HepG2 (cell line): Measurements from ENCODE around the gene FXN. TPM values are rescaled to one million over a fixed set of nuclear protein-coding genes. Genes with fewer than 3 reads are reported as not detected.

Experiments
- ATAC-seq: fragments of 200-7000 bp; cut with Tn5 transposase; 3 replicates; pipeline ENCODE4 v1.9.1; 2020; ENCODE audit warnings: mild to moderate bottlenecking, moderate library complexity
- BruUV-seq: library from RNA; stranded (reverse); fragments of 400-500 nt; replicated peaks from 2 replicates; lab custom pipeline; 2021; lab: Mats Ljungman, UMichigan
- CTCF ChIA-PET: fragments of 300-600 bp; formaldehyde crosslinking; extraction: SDS; loops from one replicate; lab custom pipeline; 2021; ENCODE audit warnings: low total read pairs, inconsistent platforms, low intra/inter-chr PET ratio; lab: Yijun Ruan, JAX
- POLR2A ChIA-PET: fragments of 350-600 bp; sonication (Branson Sonifier 250); formaldehyde crosslinking; loops from one replicate; lab custom pipeline; 2020; ENCODE audit warnings: antibody characterized with exemption, inconsistent platforms; lab: Yijun Ruan, JAX
- DNase-seq: peaks from one replicate; pipeline ENCODE4 v3.0.0-alpha.2; 2015; ENCODE audit warnings: low spot score
- FAIRE-seq: peaks from 3 replicates; lab custom pipeline; 2011; peaks lifted over from hg19 to GRCh38; lab: Jason Lieb, UNC
- H2AFZ ChIP-seq: one replicate; pipeline ENCODE4 v1.6.1; 2011; ENCODE audit warnings: low read length, inconsistent platforms
- H3K27ac ChIP-seq: fragments of 300-600 bp; 3 replicates; pipeline ENCODE4 v1.8.0; 2011; ENCODE audit warnings: mixed run types, mild to moderate bottlenecking, mixed read lengths, low read length, inconsistent platforms; ENCODE audit not compliant: insufficient read depth; ENCODE audit errors: extremely low read length
- H3K27me3 ChIP-seq, 2 experiments: fragments of 200-600 bp in 1 of 2; 2 replicates in 1 of 2; 3 replicates in 1 of 2; pipeline versions ENCODE4 v1.6.0 to v1.8.0; 2011; ENCODE audit warnings: low read length in 2 of 2, mild to moderate bottlenecking in 2 of 2, moderate library complexity in 2 of 2, inconsistent platforms in 1 of 2; ENCODE audit not compliant: insufficient read depth in 2 of 2, control insufficient read depth in 1 of 2
- H3K36me3 ChIP-seq, 2 experiments: fragments of 200-600 bp in 1 of 2; replicated peaks in 1 of 2; 2 replicates in 1 of 2; 3 replicates in 1 of 2; pipeline versions ENCODE4 v1.5.1 to v1.8.0; 2011; ENCODE audit warnings: low read length in 2 of 2, inconsistent platforms in 1 of 2; ENCODE audit not compliant: insufficient read depth in 2 of 2, control insufficient read depth in 1 of 2
- H3K4me1 ChIP-seq: 2 replicates; pipeline ENCODE4 v1.5.1; 2012; ENCODE audit warnings: low read length, inconsistent platforms; ENCODE audit not compliant: insufficient read depth
- H3K4me2 ChIP-seq: 2 replicates; pipeline ENCODE4 v1.6.0; 2011; ENCODE audit warnings: low read depth, low read length, inconsistent platforms
- H3K4me3 ChIP-seq, 3 experiments: fragments of 200-600 bp in 1 of 3; sonication (generic), shearing (Covaris generic) in 1 of 3; replicated peaks in 1 of 3; 2 replicates each; pipeline ENCODE4 v1.5.1; 2011 to 2016; ENCODE audit warnings: low read length in 3 of 3, inconsistent platforms in 2 of 3, low read depth in 2 of 3, mild to moderate bottlenecking in 2 of 3, control low read depth in 1 of 3, mixed read lengths in 1 of 3; ENCODE audit not compliant: insufficient read depth in 1 of 3
- H3K79me2 ChIP-seq: one replicate; pipeline ENCODE4 v1.6.1; 2011; ENCODE audit warnings: low read length, inconsistent platforms; ENCODE audit not compliant: insufficient read depth
- H3K9ac ChIP-seq: 2 replicates; pipeline ENCODE4 v1.6.0; 2011; ENCODE audit warnings: mild to moderate bottlenecking, low read depth, low read length, inconsistent platforms; ENCODE audit not compliant: insufficient read depth
- H3K9me3 ChIP-seq: 2 replicates; pipeline ENCODE4 v1.5.1; 2012; ENCODE audit warnings: mild to moderate bottlenecking, low read length
- H4K20me1 ChIP-seq: 2 replicates; pipeline ENCODE4 v1.6.0; 2011; ENCODE audit warnings: inconsistent platforms, mild to moderate bottlenecking, low read length, moderate library complexity; ENCODE audit not compliant: insufficient read depth
- CCAR2 ChIP-seq: fragments of 200-400 bp; formaldehyde crosslinking; optimal IDR thresholded peaks from 2 replicates; pipeline ENCODE3; 2018; ENCODE audit warnings: low read depth, mild to moderate bottlenecking, low read length, moderate library complexity
- ELK4 ChIP-seq: sonication (generic); formaldehyde crosslinking; IDR thresholded peaks from 2 replicates; pipeline ENCODE4 v1.9.0; 2021; ENCODE audit warnings: missing genetic modification reagents, borderline replicate concordance
- JUND ChIP-seq: sonication (generic); formaldehyde crosslinking; IDR thresholded peaks from 2 replicates; pipeline ENCODE4 v1.8.0; 2022; ENCODE audit warnings: mild to moderate bottlenecking, missing genetic modification reagents
- KDM3A ChIP-seq: IDR thresholded peaks from 2 replicates; pipeline ENCODE4 v1.6.1; 2018; ENCODE audit warnings: low read depth, missing compliant biosample characterization
- KDM5A ChIP-seq: fragments of 200-600 bp; sonication (generic); IDR thresholded peaks from 2 replicates; pipeline ENCODE4 v1.7.0; 2018; ENCODE audit warnings: antibody characterized with exemption, mild to moderate bottlenecking, low read length, borderline replicate concordance
- LBX2 ChIP-seq: sonication (generic); formaldehyde crosslinking; IDR thresholded peaks from 2 replicates; pipeline ENCODE4 v1.5.0; 2020; ENCODE audit warnings: missing genetic modification reagents, mild to moderate bottlenecking, borderline replicate concordance
- NFYB ChIP-seq: sonication (generic); formaldehyde crosslinking; IDR thresholded peaks from 2 replicates; pipeline ENCODE4 v1.4.0; 2020; ENCODE audit warnings: missing genetic modification reagents
- STAG1 ChIP-seq: sonication (generic); formaldehyde crosslinking; IDR thresholded peaks from 2 replicates; pipeline ENCODE4 v1.4.0; 2020; ENCODE audit warnings: missing genetic modification reagents
- ZBTB34 ChIP-seq: sonication (generic); formaldehyde crosslinking; IDR thresholded peaks from 2 replicates; pipeline ENCODE4 v1.8.0; 2022; ENCODE audit warnings: mild to moderate bottlenecking, missing genetic modification reagents
- ZNF280B ChIP-seq: sonication (generic); formaldehyde crosslinking; IDR thresholded peaks from 2 replicates; pipeline ENCODE4 v1.5.0; 2020; ENCODE audit warnings: missing genetic modification reagents, mild to moderate bottlenecking, borderline replicate concordance
- ZNF292 ChIP-seq: sonication (generic); formaldehyde crosslinking; IDR thresholded peaks from 2 replicates; pipeline ENCODE4 v1.8.1; 2022; ENCODE audit warnings: mild to moderate bottlenecking, low read depth, missing genetic modification reagents, borderline replicate concordance
- ZNF329 ChIP-seq: sonication (generic); formaldehyde crosslinking; IDR thresholded peaks from 2 replicates; pipeline ENCODE4 v1.9.0; 2021; ENCODE audit warnings: low read depth, mild to moderate bottlenecking, missing genetic modification reagents
- WGBS: methylation state at CpG from one replicate; pipeline ENCODE4 v1.1.6; 2017; ENCODE audit warnings: low lambda C conversion rate; 5-methylcytosine and 5-hydroxymethylcytosine counted together
- in situ Hi-C: cut with HindIII; loops from 2 replicates; pipeline ENCODE4 v1.10.0; 2017; ENCODE audit warnings: low pct_unique_long_range_greater_than_20kb; ENCODE audit not compliant: extremely low pct_ligation_motif_present
- intact Hi-C: fragments of 100-400 bp; cut with micrococcal nuclease; formaldehyde crosslinking; loops from one replicate; pipeline ENCODE4 v1.10.0; 2022; ENCODE audit not compliant: unreplicated experiment
- polyA plus RNA-seq, 8 experiments: library from polyadenylated mRNA; depleted of rRNA in 3 of 8; stranded (reverse) in 7 of 8; unstranded in 1 of 8; fragments of >200 nt; fragmentation: Illumina TruSeq in 4 of 8; extraction: Trizol in 4 of 8; gene quantifications; 2 replicates each; pipeline versions ENCODE4 v1.2.1 to v1.2.3, GENCODE V29; 2011 to 2016; ENCODE audit warnings: low read depth in 4 of 8, missing spikeins in 1 of 8, mixed read lengths in 1 of 8; ENCODE audit not compliant: insufficient read depth in 1 of 8
- total RNA-seq, 5 experiments: library from RNA; depleted of rRNA; stranded (reverse); fragments of >200 nt; fragmentation: Illumina TruSeq; extraction: Trizol; gene quantifications; 2 replicates each; pipeline ENCODE4 v1.2.3, GENCODE V29; 2016; ENCODE audit warnings: low read depth in 1 of 5
- TF ChIP-seq, protein P1 (sequence below): sonication (generic); formaldehyde crosslinking; IDR thresholded peaks from 2 replicates; pipeline ENCODE4 v1.4.0; 2020; ENCODE audit warnings: missing genetic modification reagents
- TF ChIP-seq, protein P2 (sequence below): sonication (generic); formaldehyde crosslinking; IDR thresholded peaks from 2 replicates; pipeline ENCODE4 v1.8.1; 2023; ENCODE audit warnings: mild to moderate bottlenecking, missing genetic modification reagents, borderline replicate concordance
- TF ChIP-seq, protein P3 (sequence below): sonication (generic); formaldehyde crosslinking; IDR thresholded peaks from 2 replicates; pipeline ENCODE4 v1.4.0; 2020; ENCODE audit warnings: missing genetic modification reagents, borderline replicate concordance

Gene FXN
- total and polyA plus RNA-seq, 2 of the 13 experiments (the other 11 are each of a cell fraction or from before 2014, with no cell fraction given) = 24.1 to 26.0 TPM

GRCh38 chr9:69131682-69132081, 96.1 kb downstream of the FXN start:
- Histone ChIP-seq H3K36me3 (peaks cover 13 to 41% of the 10 kb centered on the region in 2 experiments), H3K4me2 (peak overlapping the region; percentile 58), H3K27ac (peak overlapping the region; percentile 70), H3K4me1 (peaks cover 63% of the 10 kb centered on the region), H3K79me2 (peaks cover 87% of the 10 kb centered on the region), H4K20me1 (peaks cover 56% of the 10 kb centered on the region), H3K27me3 (no peaks in the 10 kb centered on the region), H2AFZ (no peak overlapping the region), H3K9ac (no peak overlapping the region; the same call in 1 of the 2 replicates), H3K9me3 (no peaks in the 10 kb centered on the region), H3K4me3 (peak overlapping the region in 1 of 3 experiments; percentile 45; a peak in 1 of 6 replicates)
- peak; percentile 100 for FAIRE-seq
- no TSS peak for BruUV-seq
- peak; percentile 93 for DNase-seq
- POLR2A ChIA-PET = interaction anchor here (1.0 to 2.4 kb wide), 6 partner anchors 9 to 60 kb away, joined by 3 to 30 read pairs (median 4); no protein-coding TSS in a partner anchor
- CTCF ChIA-PET = no interaction called here
- in situ Hi-C loops (no loop called here), intact Hi-C loops (loop anchor here (1.0 to 2.0 kb wide), 2 partner anchors 9 to 61 kb away; no protein-coding TSS in a partner anchor)
- WGBS = 33% methylated on average over 1 of the region's 1 CpG
- ATAC-seq = peak; percentile 97
- TF ChIP-seq, protein P1, sequence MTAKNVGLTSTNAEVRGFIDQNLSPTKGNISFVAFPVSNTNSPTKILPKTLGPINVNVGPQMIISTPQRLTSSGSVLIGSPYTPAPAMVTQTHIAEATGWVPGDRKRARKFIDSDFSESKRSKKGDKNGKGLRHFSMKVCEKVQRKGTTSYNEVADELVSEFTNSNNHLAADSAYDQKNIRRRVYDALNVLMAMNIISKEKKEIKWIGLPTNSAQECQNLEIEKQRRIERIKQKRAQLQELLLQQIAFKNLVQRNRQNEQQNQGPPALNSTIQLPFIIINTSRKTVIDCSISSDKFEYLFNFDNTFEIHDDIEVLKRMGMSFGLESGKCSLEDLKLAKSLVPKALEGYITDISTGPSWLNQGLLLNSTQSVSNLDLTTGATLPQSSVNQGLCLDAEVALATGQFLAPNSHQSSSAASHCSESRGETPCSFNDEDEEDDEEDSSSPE = no peak
- no peak for TF ChIP-seq KDM3A (CRISPR knock-in tag)
- TF ChIP-seq LBX2 = no peak
- no peak for TF ChIP-seq KDM5A
- no peak; the same call in 1 of the 2 replicates for TF ChIP-seq STAG1 (CRISPR knock-in tag)
- TF ChIP-seq, protein P2, sequence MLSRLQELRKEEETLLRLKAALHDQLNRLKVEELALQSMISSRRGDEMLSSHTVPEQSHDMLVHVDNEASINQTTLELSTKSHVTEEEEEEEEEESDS (CRISPR knock-in tag) = no peak
- TF ChIP-seq JUND (CRISPR knock-in tag) = no peak
- TF ChIP-seq CCAR2 = no peak
- TF ChIP-seq ZBTB34 (CRISPR knock-in tag) = no peak
- TF ChIP-seq ELK4 (CRISPR knock-in tag) = no peak
- TF ChIP-seq NFYB (CRISPR knock-in tag) = no peak
- TF ChIP-seq, protein P3, sequence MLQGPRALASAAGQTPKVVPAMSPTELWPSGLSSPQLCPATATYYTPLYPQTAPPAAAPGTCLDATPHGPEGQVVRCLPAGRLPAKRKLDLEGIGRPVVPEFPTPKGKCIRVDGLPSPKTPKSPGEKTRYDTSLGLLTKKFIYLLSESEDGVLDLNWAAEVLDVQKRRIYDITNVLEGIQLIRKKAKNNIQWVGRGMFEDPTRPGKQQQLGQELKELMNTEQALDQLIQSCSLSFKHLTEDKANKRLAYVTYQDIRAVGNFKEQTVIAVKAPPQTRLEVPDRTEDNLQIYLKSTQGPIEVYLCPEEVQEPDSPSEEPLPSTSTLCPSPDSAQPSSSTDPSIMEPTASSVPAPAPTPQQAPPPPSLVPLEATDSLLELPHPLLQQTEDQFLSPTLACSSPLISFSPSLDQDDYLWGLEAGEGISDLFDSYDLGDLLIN (CRISPR knock-in tag) = no peak
- peak; percentile 35; the same call in 1 of the 2 replicates for TF ChIP-seq ZNF292
- no peak for TF ChIP-seq ZNF329 (CRISPR knock-in tag)
- TF ChIP-seq ZNF280B (CRISPR knock-in tag) = no peak
